Testis (tissue), 2 donors: ENCODE results near the gene OTOS.

ENCODE experiments used
- POLR2A ChIP-seq: fragments of 450-650 bp; IDR thresholded peaks from one replicate; pipeline ENCODE4 v1.6.1; 2017; ENCODE audit warnings: antibody characterized with exemption, mild to moderate bottlenecking, moderate library complexity
- TF ChIP-seq, protein P1 (sequence below), 3 experiments: fragments of 450-650 bp in 2 of 3; fragments of 200-600 bp in 1 of 3; sonication (generic) in 1 of 3; IDR thresholded peaks; one replicate each; pipeline ENCODE4 v1.5.1; 2016 to 2019; ENCODE audit warnings: antibody characterized with exemption in 3 of 3, mild to moderate bottlenecking in 2 of 3, moderate library complexity in 1 of 3

DNA sequence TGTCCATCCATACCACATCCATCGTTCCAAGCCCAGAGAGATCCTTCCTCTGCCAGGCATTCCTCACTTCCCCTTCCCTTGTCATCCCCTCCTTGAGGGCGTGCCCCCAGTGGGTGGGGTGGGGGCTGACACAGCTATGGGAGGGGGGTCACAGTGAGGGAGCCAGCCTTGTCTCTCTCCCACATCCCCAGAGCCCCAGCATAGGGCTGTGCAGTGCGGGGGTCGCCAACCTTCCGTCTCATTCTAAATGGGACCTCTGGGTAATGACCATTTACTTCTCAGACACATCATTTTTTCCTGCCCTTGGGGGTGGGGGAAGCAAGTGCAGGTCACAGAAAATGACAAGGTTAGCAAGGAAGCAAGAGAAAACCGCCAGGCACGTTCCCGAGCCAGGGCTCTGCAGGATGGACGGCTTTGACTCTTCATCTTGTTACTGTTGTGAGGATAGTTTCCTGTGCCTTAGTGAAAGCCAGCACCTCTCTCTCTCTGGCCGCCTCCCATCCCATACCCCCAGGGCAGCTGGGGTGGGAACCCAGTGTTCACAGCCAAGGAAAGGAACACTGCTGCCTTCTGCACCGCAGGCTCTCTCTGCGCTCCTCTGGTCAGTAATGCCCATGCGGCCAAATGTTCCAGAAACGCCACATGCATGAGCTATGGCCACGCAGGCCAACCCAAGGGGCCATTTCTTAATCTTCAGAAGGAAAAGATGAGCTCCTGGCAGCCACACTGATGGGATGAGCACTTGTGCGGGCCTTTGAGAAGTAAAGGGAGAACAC, 22.7 kb upstream of the OTOS start:
- TF ChIP-seq, protein P1, sequence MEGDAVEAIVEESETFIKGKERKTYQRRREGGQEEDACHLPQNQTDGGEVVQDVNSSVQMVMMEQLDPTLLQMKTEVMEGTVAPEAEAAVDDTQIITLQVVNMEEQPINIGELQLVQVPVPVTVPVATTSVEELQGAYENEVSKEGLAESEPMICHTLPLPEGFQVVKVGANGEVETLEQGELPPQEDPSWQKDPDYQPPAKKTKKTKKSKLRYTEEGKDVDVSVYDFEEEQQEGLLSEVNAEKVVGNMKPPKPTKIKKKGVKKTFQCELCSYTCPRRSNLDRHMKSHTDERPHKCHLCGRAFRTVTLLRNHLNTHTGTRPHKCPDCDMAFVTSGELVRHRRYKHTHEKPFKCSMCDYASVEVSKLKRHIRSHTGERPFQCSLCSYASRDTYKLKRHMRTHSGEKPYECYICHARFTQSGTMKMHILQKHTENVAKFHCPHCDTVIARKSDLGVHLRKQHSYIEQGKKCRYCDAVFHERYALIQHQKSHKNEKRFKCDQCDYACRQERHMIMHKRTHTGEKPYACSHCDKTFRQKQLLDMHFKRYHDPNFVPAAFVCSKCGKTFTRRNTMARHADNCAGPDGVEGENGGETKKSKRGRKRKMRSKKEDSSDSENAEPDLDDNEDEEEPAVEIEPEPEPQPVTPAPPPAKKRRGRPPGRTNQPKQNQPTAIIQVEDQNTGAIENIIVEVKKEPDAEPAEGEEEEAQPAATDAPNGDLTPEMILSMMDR (IDR thresholded peaks at IDR 0.05), result no peak
- no peak for TF ChIP-seq POLR2A
